NT2/D1 (cell line): ENCODE data around the gene LARP4B.

Experiments used
- SUZ12 ChIP-seq: IDR thresholded peaks from 2 replicates; pipeline ENCODE4 v1.6.1; 2011; ENCODE audit not compliant: insufficient read length, insufficient read depth; ENCODE audit errors: extremely low read depth
- ZNF274 ChIP-seq: IDR thresholded peaks from 2 replicates; pipeline ENCODE4 v1.6.1; 2011; ENCODE audit warnings: mild to moderate bottlenecking, low read depth, low read length

- TF ChIP-seq ZNF274 (no peak), SUZ12 (no peak)
Observed at GRCh38 chr10:843703-844102, 87.8 kb downstream of the LARP4B start.
